Astrocyte (in vitro differentiated cells and primary cell): Measurements from ENCODE around the gene ITGA3. TPM values are rescaled to one million over a fixed set of nuclear protein-coding genes. Genes with fewer than 3 reads are reported as not detected.
A peak's percentile ranks its signal among the peaks of the same experiment; 100 is the strongest.

ENCODE experiments used
- DNase-seq: peaks from one replicate; pipeline ENCODE4 v3.0.0-alpha.2; 2010; ENCODE audit warnings: low read depth
- FAIRE-seq: peaks from 2 replicates; lab custom pipeline; 2011; peaks lifted over from hg19 to GRCh38; lab: Jason Lieb, UNC
- H2AFZ ChIP-seq: 2 replicates; pipeline ENCODE4 v1.6.0; 2012; ENCODE audit warnings: low read depth, low read length, inconsistent platforms
- H3K27ac ChIP-seq: 2 replicates; pipeline ENCODE4 v1.5.1; 2011; ENCODE audit warnings: low read depth, low read length, inconsistent platforms
- H3K27me3 ChIP-seq: 2 replicates; pipeline ENCODE4 v1.6.0; 2011; ENCODE audit warnings: low read length, inconsistent platforms; ENCODE audit not compliant: insufficient read depth
- H3K36me3 ChIP-seq: 2 replicates; pipeline ENCODE4 v1.5.1; 2011; ENCODE audit warnings: low read length, inconsistent platforms; ENCODE audit not compliant: insufficient read depth
- H3K4me1 ChIP-seq: 2 replicates; pipeline ENCODE4 v1.5.1; 2011; ENCODE audit warnings: low read length, inconsistent platforms; ENCODE audit not compliant: insufficient read depth
- H3K4me2 ChIP-seq: 2 replicates; pipeline ENCODE4 v1.6.0; 2012; ENCODE audit warnings: low read length, inconsistent platforms
- H3K4me3 ChIP-seq: 2 replicates; pipeline ENCODE4 v1.5.1; 2011; ENCODE audit warnings: low read depth, mild to moderate bottlenecking, low read length, inconsistent platforms; ENCODE audit not compliant: insufficient read depth
- H3K79me2 ChIP-seq: 2 replicates; pipeline ENCODE4 v1.6.0; 2012; ENCODE audit warnings: mild to moderate bottlenecking, low read length, inconsistent platforms; ENCODE audit not compliant: insufficient read depth
- H3K9ac ChIP-seq: 2 replicates; pipeline ENCODE4 v1.6.0; 2012; ENCODE audit warnings: mild to moderate bottlenecking, low read length, inconsistent platforms
- H3K9me3 ChIP-seq: 2 replicates; pipeline ENCODE4 v1.5.1; 2012; ENCODE audit warnings: low read depth, mild to moderate bottlenecking, low read length, inconsistent platforms; ENCODE audit not compliant: insufficient read depth
- H4K20me1 ChIP-seq: 2 replicates; pipeline ENCODE4 v1.6.0; 2012; ENCODE audit warnings: low read length, inconsistent platforms; ENCODE audit not compliant: insufficient read depth
- H3K27ac Mint-ChIP-seq: one replicate; pipeline ENCODE4 v1.8.0; 2021; ENCODE audit warnings: mild to moderate bottlenecking, mixed read lengths; ENCODE audit not compliant: unreplicated experiment
- H3K27me3 Mint-ChIP-seq: one replicate; pipeline ENCODE4 v1.8.0; 2021; ENCODE audit warnings: low read depth, mixed read lengths; ENCODE audit not compliant: unreplicated experiment
- H3K36me3 Mint-ChIP-seq: one replicate; pipeline ENCODE4 v1.8.0; 2021; ENCODE audit warnings: low read depth, mixed read lengths; ENCODE audit not compliant: unreplicated experiment
- H3K4me1 Mint-ChIP-seq: one replicate; pipeline ENCODE4 v1.8.0; 2021; ENCODE audit warnings: low read depth, mixed read lengths; ENCODE audit not compliant: unreplicated experiment
- H3K4me3 Mint-ChIP-seq: one replicate; pipeline ENCODE4 v1.8.0; 2021; ENCODE audit warnings: mild to moderate bottlenecking, moderate library complexity, mixed read lengths; ENCODE audit not compliant: unreplicated experiment
- H3K9me3 Mint-ChIP-seq: one replicate; pipeline ENCODE4 v1.8.0; 2021; ENCODE audit warnings: mild to moderate bottlenecking, mixed read lengths; ENCODE audit not compliant: unreplicated experiment
- EZH2 ChIP-seq: IDR thresholded peaks from 2 replicates; pipeline ENCODE4 v1.6.1; 2012; ENCODE audit warnings: mild to moderate bottlenecking, low read length, inconsistent platforms; ENCODE audit not compliant: insufficient read depth
- total RNA-seq: library from RNA; stranded (reverse); gene quantifications from 2 replicates; pipeline ENCODE4 v1.2.1, GENCODE V29; 2021
- TF ChIP-seq, protein P1 (sequence below): IDR thresholded peaks from 2 replicates; pipeline ENCODE4 v1.5.1; 2011; ENCODE audit warnings: low read depth, mild to moderate bottlenecking, inconsistent platforms, low read length, moderate library complexity; ENCODE audit not compliant: insufficient read depth

ITGA3 gene
- total RNA-seq, 1 donor from 2014 or later, result 319 TPM

DNA sequence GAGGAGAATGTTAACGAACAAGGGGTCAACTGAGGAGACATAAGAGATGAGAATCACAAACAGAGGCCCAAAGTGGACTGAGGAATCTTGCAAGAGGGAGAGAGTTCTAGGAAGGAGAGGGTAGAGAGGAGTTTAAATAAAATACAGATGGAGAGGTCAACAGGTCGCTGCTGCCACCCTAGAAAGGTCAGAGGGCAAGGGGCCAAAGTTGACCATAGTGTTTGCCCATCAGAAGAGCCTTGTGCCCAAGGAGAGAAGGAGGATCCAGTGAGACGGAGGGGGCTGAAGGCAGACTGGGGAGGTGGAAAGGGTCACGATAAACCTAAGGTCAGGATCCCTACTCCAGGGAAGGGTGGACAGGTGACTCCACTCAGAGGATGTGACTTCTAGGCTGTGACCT lies 6.9 kb upstream of the ITGA3 start:
- no peak overlapping the region for H3K27ac ChIP-seq
- H3K27ac Mint-ChIP-seq, result peak overlapping the region; percentile 64
- no peak overlapping the region for H3K4me3 Mint-ChIP-seq
- H3K9ac ChIP-seq, result no peak overlapping the region
- no peak overlapping the region for H3K4me3 ChIP-seq
- no peaks in the 10 kb centered on the region for H3K36me3 Mint-ChIP-seq
- H4K20me1 ChIP-seq, result no peaks in the 10 kb centered on the region
- no peaks in the 10 kb centered on the region for H3K36me3 ChIP-seq
- H3K27me3 Mint-ChIP-seq, result no peaks in the 10 kb centered on the region
- peaks cover 74% of the 10 kb centered on the region for H3K4me1 Mint-ChIP-seq
- no peaks in the 10 kb centered on the region for H3K9me3 Mint-ChIP-seq
- no peak for FAIRE-seq
- H3K9me3 ChIP-seq, result no peaks in the 10 kb centered on the region
- H3K4me1 ChIP-seq, result peaks cover 65% of the 10 kb centered on the region
- no peaks in the 10 kb centered on the region for H3K27me3 ChIP-seq
- H3K79me2 ChIP-seq, result peaks cover 1% of the 10 kb centered on the region
- TF ChIP-seq, protein P1, sequence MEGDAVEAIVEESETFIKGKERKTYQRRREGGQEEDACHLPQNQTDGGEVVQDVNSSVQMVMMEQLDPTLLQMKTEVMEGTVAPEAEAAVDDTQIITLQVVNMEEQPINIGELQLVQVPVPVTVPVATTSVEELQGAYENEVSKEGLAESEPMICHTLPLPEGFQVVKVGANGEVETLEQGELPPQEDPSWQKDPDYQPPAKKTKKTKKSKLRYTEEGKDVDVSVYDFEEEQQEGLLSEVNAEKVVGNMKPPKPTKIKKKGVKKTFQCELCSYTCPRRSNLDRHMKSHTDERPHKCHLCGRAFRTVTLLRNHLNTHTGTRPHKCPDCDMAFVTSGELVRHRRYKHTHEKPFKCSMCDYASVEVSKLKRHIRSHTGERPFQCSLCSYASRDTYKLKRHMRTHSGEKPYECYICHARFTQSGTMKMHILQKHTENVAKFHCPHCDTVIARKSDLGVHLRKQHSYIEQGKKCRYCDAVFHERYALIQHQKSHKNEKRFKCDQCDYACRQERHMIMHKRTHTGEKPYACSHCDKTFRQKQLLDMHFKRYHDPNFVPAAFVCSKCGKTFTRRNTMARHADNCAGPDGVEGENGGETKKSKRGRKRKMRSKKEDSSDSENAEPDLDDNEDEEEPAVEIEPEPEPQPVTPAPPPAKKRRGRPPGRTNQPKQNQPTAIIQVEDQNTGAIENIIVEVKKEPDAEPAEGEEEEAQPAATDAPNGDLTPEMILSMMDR, result no peak
- TF ChIP-seq EZH2, result no peak
- H3K4me2 ChIP-seq, result no peak overlapping the region
- DNase-seq, result no peak
- H2AFZ ChIP-seq, result no peak overlapping the region

DNA sequence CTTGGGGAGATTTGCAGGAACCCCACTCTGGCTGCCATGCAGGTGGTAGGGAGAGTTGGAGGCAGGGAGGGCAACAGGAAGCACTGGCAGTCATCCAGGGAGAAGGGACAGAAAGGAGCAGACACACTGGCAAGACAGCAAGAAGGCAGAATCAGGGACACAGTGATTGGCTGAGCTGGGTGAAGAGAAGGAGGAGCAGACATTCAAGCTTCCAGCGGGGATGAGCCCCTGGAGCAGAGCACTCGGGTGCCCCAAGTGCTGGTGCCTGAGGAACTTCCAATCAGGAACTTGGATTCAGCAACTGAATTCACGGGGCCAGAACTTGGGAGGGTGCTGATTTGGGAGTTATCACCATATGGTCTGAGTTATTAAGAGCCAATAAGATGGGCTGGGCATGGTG lies 6.3 kb upstream of the ITGA3 start:
- DNase-seq (no peak), FAIRE-seq (no peak)
- Mint-ChIP-seq H3K4me3 (no peak overlapping the region), H3K27me3 (no peaks in the 10 kb centered on the region), H3K4me1 (peaks cover 73% of the 10 kb centered on the region), H3K36me3 (no peaks in the 10 kb centered on the region), H3K9me3 (no peaks in the 10 kb centered on the region), H3K27ac (peak overlapping the region; percentile 64)
- Histone ChIP-seq H3K27me3 (no peaks in the 10 kb centered on the region), H3K4me1 (peaks cover 72% of the 10 kb centered on the region), H3K9ac (no peak overlapping the region), H4K20me1 (no peaks in the 10 kb centered on the region), H3K9me3 (no peaks in the 10 kb centered on the region), H3K4me3 (no peak overlapping the region), H3K27ac (no peak overlapping the region), H3K79me2 (peaks cover 6% of the 10 kb centered on the region), H3K36me3 (no peaks in the 10 kb centered on the region), H2AFZ (no peak overlapping the region), H3K4me2 (no peak overlapping the region)
- TF ChIP-seq, protein P1, result no peak
- no peak for TF ChIP-seq EZH2

DNA sequence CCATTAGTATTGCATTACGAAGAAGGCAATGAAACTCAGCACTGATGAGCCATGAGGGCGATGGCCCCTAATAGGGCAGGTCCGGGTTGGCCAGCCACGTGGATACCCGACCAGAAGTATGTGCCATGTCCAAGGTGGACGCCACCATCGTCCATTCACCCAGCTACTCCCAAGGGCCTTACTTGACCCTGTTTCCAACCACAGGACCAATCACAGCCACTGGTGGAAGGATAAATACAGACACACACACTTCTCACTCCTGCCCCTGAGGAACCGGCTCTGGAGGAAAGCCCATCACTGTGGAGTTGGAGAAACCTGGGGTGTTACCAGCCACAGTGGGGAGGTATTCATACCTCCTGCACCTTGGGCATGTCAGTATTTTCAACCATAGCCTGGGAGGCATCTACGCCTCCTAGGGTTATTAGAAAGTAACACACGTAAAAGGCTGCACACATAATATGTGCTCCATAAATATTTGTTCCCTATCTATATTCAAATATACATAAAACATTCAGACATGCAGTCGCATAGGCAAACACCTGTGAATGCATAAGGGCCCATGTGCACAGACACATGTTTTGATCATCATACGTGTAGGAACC lies 5.4 kb upstream of the ITGA3 start:
- Histone ChIP-seq H3K4me1 (peaks cover 79% of the 10 kb centered on the region), H3K9ac (no peak overlapping the region), H3K27ac (peak overlapping the region; percentile 88), H3K4me2 (peak overlapping the region; percentile 69), H3K9me3 (no peaks in the 10 kb centered on the region), H3K27me3 (no peaks in the 10 kb centered on the region), H3K79me2 (peaks cover 15% of the 10 kb centered on the region), H3K36me3 (no peaks in the 10 kb centered on the region), H4K20me1 (no peaks in the 10 kb centered on the region), H2AFZ (no peak overlapping the region), H3K4me3 (no peak overlapping the region)
- Mint-ChIP-seq H3K4me1 (peaks cover 77% of the 10 kb centered on the region), H3K4me3 (no peak overlapping the region), H3K27ac (peak overlapping the region; percentile 98), H3K27me3 (no peaks in the 10 kb centered on the region), H3K36me3 (no peaks in the 10 kb centered on the region), H3K9me3 (no peaks in the 10 kb centered on the region)
- FAIRE-seq, result no peak
- DNase-seq, result no peak
- TF ChIP-seq EZH2, result no peak
- TF ChIP-seq, protein P1, result no peak
